ENCODE data around the gene SHROOM3. TPM values are rescaled to one million over a fixed set of nuclear protein-coding genes. Genes with fewer than 3 reads are reported as not detected.
A peak's percentile ranks its signal among the peaks of the same experiment; 100 is the strongest.

SHROOM3 gene
- total RNA-seq, 6 experiments from 2014 or later = 39.1 to 98.7 (median 40.9) TPM

GRCh38 chr4:76714226-76714625 lies 279.2 kb downstream of the SHROOM3 start:
- Mint-ChIP-seq H3K9me3 (no peaks in the 10 kb centered on the region), H3K27ac (peak overlapping the region; percentile 12; the same call in 1 of the 2 replicates), H3K4me1 (ENCODE audit: low read depth) (peaks cover 69% of the 10 kb centered on the region), H3K27me3 (ENCODE audit: insufficient read depth) (no peaks in the 10 kb centered on the region; the same call in 1 of the 2 replicates), H3K36me3 (ENCODE audit: low read depth) (peaks cover 56% of the 10 kb centered on the region), H3K4me3 (no peak overlapping the region)
- TF ChIP-seq, protein P1, sequence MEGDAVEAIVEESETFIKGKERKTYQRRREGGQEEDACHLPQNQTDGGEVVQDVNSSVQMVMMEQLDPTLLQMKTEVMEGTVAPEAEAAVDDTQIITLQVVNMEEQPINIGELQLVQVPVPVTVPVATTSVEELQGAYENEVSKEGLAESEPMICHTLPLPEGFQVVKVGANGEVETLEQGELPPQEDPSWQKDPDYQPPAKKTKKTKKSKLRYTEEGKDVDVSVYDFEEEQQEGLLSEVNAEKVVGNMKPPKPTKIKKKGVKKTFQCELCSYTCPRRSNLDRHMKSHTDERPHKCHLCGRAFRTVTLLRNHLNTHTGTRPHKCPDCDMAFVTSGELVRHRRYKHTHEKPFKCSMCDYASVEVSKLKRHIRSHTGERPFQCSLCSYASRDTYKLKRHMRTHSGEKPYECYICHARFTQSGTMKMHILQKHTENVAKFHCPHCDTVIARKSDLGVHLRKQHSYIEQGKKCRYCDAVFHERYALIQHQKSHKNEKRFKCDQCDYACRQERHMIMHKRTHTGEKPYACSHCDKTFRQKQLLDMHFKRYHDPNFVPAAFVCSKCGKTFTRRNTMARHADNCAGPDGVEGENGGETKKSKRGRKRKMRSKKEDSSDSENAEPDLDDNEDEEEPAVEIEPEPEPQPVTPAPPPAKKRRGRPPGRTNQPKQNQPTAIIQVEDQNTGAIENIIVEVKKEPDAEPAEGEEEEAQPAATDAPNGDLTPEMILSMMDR (IDR thresholded peaks at IDR 0.05) = no peak
- no peak for DNase-seq

DNA sequence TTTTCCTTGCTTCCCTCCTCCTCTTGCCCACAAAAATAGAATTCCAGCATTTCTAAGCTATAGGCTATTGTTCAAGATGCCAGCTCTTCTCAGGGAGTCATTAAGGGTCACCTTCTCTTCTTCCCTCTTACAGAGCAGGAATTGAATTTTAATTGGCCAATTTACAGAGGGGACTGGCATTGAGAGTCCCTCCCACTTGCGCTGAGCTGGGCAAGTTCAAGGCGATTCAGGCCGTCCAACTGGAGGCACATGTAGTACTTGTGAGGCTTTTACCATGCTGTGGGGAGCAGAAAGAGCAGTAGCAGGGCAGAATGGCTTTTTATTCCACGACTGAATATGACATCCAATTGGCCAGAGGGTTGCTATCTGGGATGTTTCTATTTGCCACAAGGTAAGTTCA lies 281.0 kb downstream of the SHROOM3 start:
- no peaks in the 10 kb centered on the region for H3K27me3 Mint-ChIP-seq (ENCODE audit: insufficient read depth)
- no peaks in the 10 kb centered on the region for H3K9me3 Mint-ChIP-seq
- TF ChIP-seq, protein P1 (IDR thresholded peaks at IDR 0.05) = no peak
- DNase-seq = no peak
- no peak overlapping the region for H3K27ac Mint-ChIP-seq
- H3K36me3 Mint-ChIP-seq (ENCODE audit: low read depth) = peaks cover 38% of the 10 kb centered on the region
- no peak overlapping the region for H3K4me3 Mint-ChIP-seq
- peaks cover 72% of the 10 kb centered on the region for H3K4me1 Mint-ChIP-seq (ENCODE audit: low read depth)

DNA sequence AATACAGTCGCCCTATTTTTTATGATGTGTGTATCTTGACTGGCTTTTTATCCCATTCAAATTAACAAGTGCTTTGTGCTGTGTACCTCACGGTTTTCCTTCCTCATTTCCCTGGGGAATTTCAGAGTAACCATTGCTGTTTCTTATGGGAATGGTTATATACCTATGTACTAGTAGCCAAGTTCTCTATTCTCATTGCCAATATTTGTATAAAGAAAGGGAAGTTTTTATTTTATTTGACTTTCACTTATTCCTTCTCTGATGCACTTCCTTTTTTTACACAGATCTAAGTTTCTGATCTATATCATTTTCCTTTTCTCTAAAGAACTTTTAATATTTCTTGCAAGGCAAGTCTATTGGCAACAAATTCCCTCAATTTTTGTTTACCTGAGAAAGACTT lies 281.6 kb downstream of the SHROOM3 start:
- Mint-ChIP-seq H3K4me1 (ENCODE audit: low read depth) (peaks cover 76% of the 10 kb centered on the region), H3K27ac (no peak overlapping the region), H3K27me3 (ENCODE audit: insufficient read depth) (no peaks in the 10 kb centered on the region)

GRCh38 chr4:76717431-76717830 lies 282.4 kb downstream of the SHROOM3 start:
- Mint-ChIP-seq H3K27ac (peak overlapping the region; percentile 6; the same call in 1 of the 2 replicates), H3K4me1 (ENCODE audit: low read depth) (peaks cover 74% of the 10 kb centered on the region), H3K36me3 (ENCODE audit: low read depth) (peaks cover 40% of the 10 kb centered on the region), H3K4me3 (no peak overlapping the region), H3K9me3 (0 out of 2 replicates have a peak, but pooled peaks cover 3% of the 10 kb centered on the region), H3K27me3 (ENCODE audit: insufficient read depth) (no peaks in the 10 kb centered on the region)
- TF ChIP-seq, protein P1 (IDR thresholded peaks at IDR 0.05) = no peak
- DNase-seq = no peak

More for the DNA sequence above, 281.6 kb downstream of the SHROOM3 start:
- TF ChIP-seq, protein P1 (IDR thresholded peaks at IDR 0.05) = no peak
- Mint-ChIP-seq H3K4me3 (no peak overlapping the region), H3K9me3 (no peaks in the 10 kb centered on the region), H3K36me3 (ENCODE audit: low read depth) (peaks cover 39% of the 10 kb centered on the region)
- no peak for DNase-seq

DNA sequence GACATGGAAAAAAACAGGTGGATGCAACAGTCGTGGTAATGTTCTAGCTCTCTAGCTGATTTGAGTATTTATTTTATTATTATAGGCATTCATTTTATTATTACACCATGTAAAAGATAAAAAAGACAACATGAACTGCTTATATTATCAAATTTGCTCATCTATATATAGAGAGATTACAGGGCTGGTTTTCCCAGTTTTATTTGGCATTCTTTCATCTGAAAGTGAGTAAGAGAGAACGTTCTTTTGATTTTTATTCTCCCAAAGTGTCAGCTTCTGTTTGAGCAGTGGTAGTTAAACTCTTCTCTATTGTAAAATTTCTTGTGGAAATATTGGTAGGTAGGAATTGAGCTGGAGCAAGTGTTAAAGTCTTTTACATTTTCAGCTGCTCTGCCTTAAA lies 283.0 kb downstream of the SHROOM3 start:
- DNase-seq = no peak
- Mint-ChIP-seq H3K4me1 (ENCODE audit: low read depth) (peaks cover 75% of the 10 kb centered on the region), H3K36me3 (ENCODE audit: low read depth) (peaks cover 41% of the 10 kb centered on the region), H3K27ac (no peak overlapping the region), H3K4me3 (no peak overlapping the region), H3K27me3 (ENCODE audit: insufficient read depth) (no peaks in the 10 kb centered on the region), H3K9me3 (0 out of 2 replicates have a peak, but pooled peaks cover 3% of the 10 kb centered on the region)
- TF ChIP-seq, protein P1 (IDR thresholded peaks at IDR 0.05) = no peak
